Stimulated activated CD8-positive, alpha-beta memory T cell treated with anti-CD3 and anti-CD28 coated beads, Interleukin-7, amount 100 ng/mL, for 4 hours (primary cell): ENCODE measurements around the gene KIR2DL1.
"Not testable (repeated sequence)": the region's sequence is repeated elsewhere in the genome, so short reads cannot be mapped to it uniquely, and the experiment has no call there.

Experiments
- DNase-seq, 2 donors: peaks; one replicate each; pipeline ENCODE4 v3.0.0-alpha.2; 2020; ENCODE audit warnings: low read depth in 2 of 2

The KIR2DL1 gene

GRCh38 chr19:54771018-54771960 lies 1.7 kb downstream of the KIR2DL1 start:
- DNase-seq, result peak in 1 of 2 donors; percentile 10

- not testable (repeated sequence) for DNase-seq
Observed at GRCh38 chr19:54772666-54773065, 3.1 kb downstream of the KIR2DL1 start.

GRCh38 chr19:54775095-54775815 lies 5.7 kb downstream of the KIR2DL1 start:
- not testable (repeated sequence) for DNase-seq

GRCh38 chr19:54775830-54776229 lies 6.2 kb downstream of the KIR2DL1 start:
- not testable (repeated sequence) for DNase-seq

GRCh38 chr19:54777851-54778250 lies 8.3 kb downstream of the KIR2DL1 start:
- not testable (repeated sequence) for DNase-seq

- not testable (repeated sequence) for DNase-seq
Observed at GRCh38 chr19:54778896-54779295, 9.3 kb downstream of the KIR2DL1 start.

GRCh38 chr19:54782916-54783315 lies 13.3 kb downstream of the KIR2DL1 start:
- not testable (repeated sequence) for DNase-seq

GRCh38 chr19:54786091-54786723 lies 16.6 kb downstream of the KIR2DL1 start:
- not testable (repeated sequence) for DNase-seq

GRCh38 chr19:54788154-54788553 lies 18.6 kb downstream of the KIR2DL1 start:
- not testable (repeated sequence) for DNase-seq

- no peak for DNase-seq
Observed at GRCh38 chr19:54790711-54791110, 21.1 kb downstream of the KIR2DL1 start.

GRCh38 chr19:54791476-54791875 lies 21.9 kb downstream of the KIR2DL1 start:
- DNase-seq, result no peak

GRCh38 chr19:54792814-54793213 lies 23.2 kb downstream of the KIR2DL1 start:
- DNase-seq, result no peak

GRCh38 chr19:54795758-54796157 lies 26.2 kb downstream of the KIR2DL1 start:
- no peak for DNase-seq

- DNase-seq, result peak; percentile 25 to 39
Observed at GRCh38 chr19:54803410-54803809, 33.8 kb downstream of the KIR2DL1 start, which contains the start of gene KIR2DL4. Gene KIR2DL4 (plus strand): TSS chr19:54803610. CDS start chr19:54803652, 42 bp downstream.

- DNase-seq, result peak in 1 of 2 donors; percentile 18
Observed at GRCh38 chr19:54804101-54804500, 34.5 kb downstream of the KIR2DL1 start.

GRCh38 chr19:54804571-54804970 lies 35.0 kb downstream of the KIR2DL1 start:
- no peak for DNase-seq

GRCh38 chr19:54805665-54806515 lies 36.3 kb downstream of the KIR2DL1 start:
- no peak for DNase-seq

GRCh38 chr19:54806516-54806838 lies 36.9 kb downstream of the KIR2DL1 start:
- no peak for DNase-seq

GRCh38 chr19:54814571-54814970 lies 45.0 kb downstream of the KIR2DL1 start:
- DNase-seq, result not testable (repeated sequence)

- not testable (repeated sequence) for DNase-seq
Observed at GRCh38 chr19:54816251-54816650, 46.7 kb downstream of the KIR2DL1 start, which contains the start of gene KIR3DL1. Gene KIR3DL1 (plus strand): TSS chr19:54816468.
